ENCODE data around the gene REEP6.
"Not testable (repeated sequence)": the region's sequence is repeated elsewhere in the genome, so short reads cannot be mapped to it uniquely, and the experiment has no call there.

- not testable (repeated sequence) for TF ChIP-seq CTCF, POLR2A (IDR thresholded peaks at IDR 0.05)
Measured at GRCh38 chr19:1530856-1531255, 39.9 kb downstream of the REEP6 start.

All from testis (tissue), 2 donors.